BJ (cell line): ENCODE measurements around the gene CHRM2. TPM values are rescaled to one million over a fixed set of nuclear protein-coding genes. Genes with fewer than 3 reads are reported as not detected.

ENCODE experiments used
- CTCF ChIA-PET: fragments of 350-600 bp; formaldehyde crosslinking; extraction: SDS; loops from one replicate; lab custom pipeline; 2021; ENCODE audit warnings: antibody characterized with exemption, inconsistent platforms; lab: Yijun Ruan, JAX
- POLR2A ChIA-PET: fragments of 300-600 bp; sonication (Branson Sonifier 250); formaldehyde crosslinking; extraction: SDS; loops from one replicate; lab custom pipeline; 2021; ENCODE audit warnings: antibody characterized with exemption; lab: Charles Lee
- DNase-seq: peaks from one replicate; pipeline ENCODE4 v3.0.0-alpha.2; 2011; ENCODE audit warnings: low read depth
- H3K27me3 ChIP-seq: 2 replicates; pipeline ENCODE4 v1.6.0; 2011; ENCODE audit warnings: low read length; ENCODE audit not compliant: control insufficient read depth, insufficient read depth
- H3K36me3 ChIP-seq: 2 replicates; pipeline ENCODE4 v1.5.1; 2011; ENCODE audit warnings: low read length; ENCODE audit not compliant: control insufficient read depth, insufficient read depth
- H3K4me3 ChIP-seq: 2 replicates; pipeline ENCODE4 v1.5.1; 2011; ENCODE audit warnings: low read depth, mild to moderate bottlenecking, control low read depth, low read length
- polyA plus RNA-seq: library from polyadenylated mRNA; depleted of rRNA; stranded (reverse); fragments of >200 nt; gene quantifications from 2 replicates; pipeline ENCODE4 v1.2.3, GENCODE V29; 2011
- TF ChIP-seq, protein P1 (sequence below): IDR thresholded peaks from 2 replicates; pipeline ENCODE4 v1.5.1; 2011; ENCODE audit warnings: low read depth, mild to moderate bottlenecking, control low read depth, inconsistent platforms, low read length, moderate library complexity; ENCODE audit not compliant: insufficient read depth

CHRM2 gene
- polyA plus RNA-seq, 1 experiment, result 27.0 TPM

DNA sequence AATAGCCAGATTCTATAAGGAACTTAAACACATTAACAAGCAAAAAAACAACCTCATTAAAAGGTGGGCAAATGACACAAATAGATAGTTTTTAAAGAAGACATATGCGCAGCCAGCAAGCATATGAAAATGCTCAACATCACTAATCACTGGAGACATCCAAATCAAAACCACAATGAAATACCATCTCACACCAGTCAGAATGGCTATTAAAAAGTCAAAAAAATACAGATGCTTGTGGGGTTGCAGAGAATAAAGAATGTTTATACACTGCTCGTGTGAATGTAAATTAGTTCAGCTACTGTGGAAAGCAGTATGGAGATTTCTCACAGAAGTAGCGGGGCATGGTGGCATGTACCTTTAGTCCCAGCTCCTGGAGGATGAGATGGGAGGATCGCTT is 164.0 kb downstream of the CHRM2 start:
- H3K36me3 ChIP-seq, result no peaks in the 10 kb centered on the region
- POLR2A ChIA-PET, result no interaction called here
- no peaks in the 10 kb centered on the region for H3K27me3 ChIP-seq
- no peak overlapping the region for H3K4me3 ChIP-seq
- CTCF ChIA-PET, result no interaction called here
- no peak for DNase-seq
- TF ChIP-seq, protein P1, sequence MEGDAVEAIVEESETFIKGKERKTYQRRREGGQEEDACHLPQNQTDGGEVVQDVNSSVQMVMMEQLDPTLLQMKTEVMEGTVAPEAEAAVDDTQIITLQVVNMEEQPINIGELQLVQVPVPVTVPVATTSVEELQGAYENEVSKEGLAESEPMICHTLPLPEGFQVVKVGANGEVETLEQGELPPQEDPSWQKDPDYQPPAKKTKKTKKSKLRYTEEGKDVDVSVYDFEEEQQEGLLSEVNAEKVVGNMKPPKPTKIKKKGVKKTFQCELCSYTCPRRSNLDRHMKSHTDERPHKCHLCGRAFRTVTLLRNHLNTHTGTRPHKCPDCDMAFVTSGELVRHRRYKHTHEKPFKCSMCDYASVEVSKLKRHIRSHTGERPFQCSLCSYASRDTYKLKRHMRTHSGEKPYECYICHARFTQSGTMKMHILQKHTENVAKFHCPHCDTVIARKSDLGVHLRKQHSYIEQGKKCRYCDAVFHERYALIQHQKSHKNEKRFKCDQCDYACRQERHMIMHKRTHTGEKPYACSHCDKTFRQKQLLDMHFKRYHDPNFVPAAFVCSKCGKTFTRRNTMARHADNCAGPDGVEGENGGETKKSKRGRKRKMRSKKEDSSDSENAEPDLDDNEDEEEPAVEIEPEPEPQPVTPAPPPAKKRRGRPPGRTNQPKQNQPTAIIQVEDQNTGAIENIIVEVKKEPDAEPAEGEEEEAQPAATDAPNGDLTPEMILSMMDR, result no peak

DNA sequence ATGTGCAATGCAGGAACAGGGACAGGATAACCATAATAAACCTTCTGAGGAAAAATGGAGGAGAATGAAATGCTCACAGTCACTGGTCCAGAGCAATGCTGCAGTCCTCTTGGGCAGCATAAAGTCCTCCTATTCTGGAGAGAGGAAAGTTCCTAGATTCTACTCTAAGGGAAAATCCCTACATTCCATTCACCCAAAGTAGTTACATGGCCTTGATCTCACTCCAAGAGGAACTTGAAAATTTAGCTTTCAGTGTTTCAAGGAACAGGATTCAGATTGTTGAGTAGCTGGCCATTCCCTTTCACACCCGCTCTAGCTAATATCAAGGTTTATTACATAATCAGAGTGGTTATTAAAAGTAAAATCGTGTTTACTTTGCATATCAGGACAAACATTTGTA is 168.3 kb downstream of the CHRM2 start:
- TF ChIP-seq, protein P1, result no peak
- Histone ChIP-seq H3K27me3 (no peaks in the 10 kb centered on the region), H3K4me3 (no peak overlapping the region), H3K36me3 (no peaks in the 10 kb centered on the region)
- ChIA-PET POLR2A (no interaction called here), CTCF (no interaction called here)
- DNase-seq, result no peak

DNA sequence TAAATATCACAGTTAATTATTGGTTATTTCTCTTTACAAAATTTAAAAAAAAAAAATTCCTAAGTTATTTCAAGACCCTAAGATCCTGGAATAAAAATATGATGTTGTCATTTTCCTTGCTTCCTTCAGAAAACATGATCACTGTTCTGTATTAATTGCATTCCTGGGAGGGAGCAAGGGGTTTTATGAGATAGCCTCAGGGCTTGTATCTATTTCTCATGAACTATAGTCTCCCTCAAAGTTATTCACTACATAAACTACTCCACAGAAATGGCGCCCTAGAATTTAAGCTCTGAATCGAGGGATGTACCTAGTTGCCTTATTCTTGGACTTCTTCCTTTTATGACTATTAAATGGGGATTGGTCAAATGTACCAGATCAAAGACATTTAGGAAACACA is 170.3 kb downstream of the CHRM2 start:
- ChIA-PET CTCF (interaction anchor here (0.7 kb wide), 1 partner anchor 446 kb away, joined by 4 read pairs; no protein-coding TSS in a partner anchor), POLR2A (no interaction called here)
- no peaks in the 10 kb centered on the region for H3K27me3 ChIP-seq
- no peak overlapping the region for H3K4me3 ChIP-seq
- H3K36me3 ChIP-seq, result no peaks in the 10 kb centered on the region
- TF ChIP-seq, protein P1, result no peak
- DNase-seq, result no peak

DNA sequence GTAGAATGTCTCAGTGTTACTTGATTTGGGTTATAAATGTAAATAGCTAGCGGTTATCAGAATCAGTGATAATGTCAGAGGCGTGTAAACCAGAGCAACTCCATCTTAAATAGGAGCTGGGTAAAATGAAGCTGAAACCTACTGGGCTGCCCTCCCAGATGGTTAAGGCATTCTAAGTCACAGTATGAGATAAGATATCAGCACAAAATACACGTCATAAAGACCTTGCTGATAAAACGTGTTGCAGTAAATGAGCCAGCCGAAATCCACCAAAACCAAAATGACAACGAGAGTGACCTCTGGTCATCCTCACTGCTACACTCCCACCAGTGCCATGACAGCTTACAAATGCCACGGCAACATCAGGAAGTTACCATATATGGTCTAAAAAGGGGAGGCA is 172.3 kb downstream of the CHRM2 start:
- CTCF ChIA-PET, result interaction anchor here (1.1 kb wide), 1 partner anchor 35 kb away, joined by 3 read pairs; no protein-coding TSS in a partner anchor
- Histone ChIP-seq H3K36me3 (no peaks in the 10 kb centered on the region), H3K27me3 (no peaks in the 10 kb centered on the region), H3K4me3 (no peak overlapping the region)
- no peak for DNase-seq
- POLR2A ChIA-PET, result no interaction called here
- TF ChIP-seq, protein P1, result no peak

DNA sequence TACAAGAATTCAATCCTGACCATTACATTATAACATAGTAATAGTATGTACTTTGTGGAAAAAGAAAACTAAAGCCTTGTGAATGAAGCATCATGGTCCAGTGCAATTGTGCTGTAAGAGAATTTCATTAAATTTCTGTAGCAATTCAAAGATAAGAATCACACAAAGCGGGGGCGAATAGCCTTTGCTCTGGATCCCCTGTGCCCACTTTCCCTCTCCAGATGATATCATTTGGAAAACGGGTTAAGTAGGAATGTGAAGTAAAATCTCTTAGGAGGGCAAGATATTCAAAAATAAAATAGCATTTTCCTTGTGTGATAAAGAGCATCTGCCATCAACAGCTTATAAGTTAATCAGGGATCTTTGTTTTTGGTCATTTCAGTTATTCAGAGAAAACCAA is 177.1 kb downstream of the CHRM2 start:
- H3K27me3 ChIP-seq, result no peaks in the 10 kb centered on the region
- ChIA-PET CTCF (no interaction called here), POLR2A (interaction anchor here (0.6 kb wide), 1 partner anchor 541 kb away, joined by 5 read pairs; no protein-coding TSS in a partner anchor)

More for the DNA sequence above, 177.1 kb downstream of the CHRM2 start:
- no peak overlapping the region for H3K4me3 ChIP-seq
- TF ChIP-seq, protein P1, result no peak
- no peaks in the 10 kb centered on the region for H3K36me3 ChIP-seq
- DNase-seq, result no peak
